Dedifferentiated amniotic fluid mesenchymal stem cell (primary cell): ENCODE measurements around the gene APCDD1L.

Source experiments
- DNase-seq: peaks from one replicate; pipeline ENCODE4 v3.0.0-alpha.2; 2016; ENCODE audit errors: extremely low spot score

The APCDD1L gene

GRCh38 chr20:58466729-58467571 is 48.2 kb downstream of the APCDD1L start:
- no peak for DNase-seq

GRCh38 chr20:58466095-58466708 is 49.0 kb downstream of the APCDD1L start:
- DNase-seq, result no peak

- DNase-seq, result no peak
Measured at GRCh38 chr20:58464838-58465237, 50.4 kb downstream of the APCDD1L start.

- no peak for DNase-seq
Measured at GRCh38 chr20:58463256-58463655, 51.9 kb downstream of the APCDD1L start.

DNA sequence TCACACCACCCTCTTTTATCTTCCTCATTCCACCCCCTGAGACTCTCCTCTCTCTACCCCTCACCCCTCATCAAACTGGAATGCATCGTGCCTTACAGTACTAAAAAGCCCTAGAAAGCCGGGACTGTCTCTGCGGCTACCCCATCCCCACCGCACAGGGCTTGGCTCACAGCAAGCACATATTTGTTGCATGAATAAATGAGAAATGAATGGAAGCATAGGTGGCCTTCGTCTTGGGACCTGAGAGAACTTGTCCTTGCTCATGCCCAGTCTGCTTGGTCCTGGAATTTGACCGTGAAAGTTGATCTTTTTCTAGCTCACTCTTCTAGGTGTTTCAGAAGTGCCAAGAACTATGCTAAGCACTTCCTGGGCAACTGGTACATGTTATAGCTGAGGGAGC is 53.3 kb downstream of the APCDD1L start:
- no peak for DNase-seq

- no peak for DNase-seq
Measured at GRCh38 chr20:58461104-58461503, 54.1 kb downstream of the APCDD1L start.

DNA sequence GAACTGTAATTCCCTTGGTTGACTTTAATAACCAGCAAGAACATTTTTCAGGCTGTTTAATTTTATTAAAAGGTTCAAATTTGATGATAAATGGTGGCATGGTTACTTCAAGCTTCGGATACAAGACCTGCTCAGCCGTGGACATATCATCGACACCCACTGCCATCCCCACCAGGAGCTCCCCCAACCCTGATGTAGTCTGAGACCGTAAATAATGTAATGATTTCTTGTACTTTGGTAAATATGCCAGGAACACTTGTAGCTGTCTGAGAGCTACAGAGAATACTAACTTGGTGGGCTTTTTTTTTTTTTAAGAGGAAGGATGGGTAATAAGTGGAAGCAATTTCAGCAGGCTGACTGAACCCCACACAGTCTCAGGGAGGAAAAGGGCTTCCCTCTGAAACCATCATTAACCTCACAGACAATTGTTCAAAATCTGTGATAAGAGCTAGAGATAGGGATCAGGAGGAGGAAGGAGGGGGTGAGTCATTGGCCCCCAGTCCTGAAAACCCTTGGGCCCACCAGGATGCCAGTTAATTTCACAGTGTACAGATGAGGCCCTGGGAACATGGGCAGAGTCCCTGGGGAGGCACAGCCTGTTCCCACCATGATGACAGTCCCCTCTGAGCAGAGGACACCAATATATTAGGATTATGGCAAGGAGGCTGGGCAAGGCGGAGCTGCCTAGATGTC is 56.0 kb downstream of the APCDD1L start:
- DNase-seq, result no peak

DNA sequence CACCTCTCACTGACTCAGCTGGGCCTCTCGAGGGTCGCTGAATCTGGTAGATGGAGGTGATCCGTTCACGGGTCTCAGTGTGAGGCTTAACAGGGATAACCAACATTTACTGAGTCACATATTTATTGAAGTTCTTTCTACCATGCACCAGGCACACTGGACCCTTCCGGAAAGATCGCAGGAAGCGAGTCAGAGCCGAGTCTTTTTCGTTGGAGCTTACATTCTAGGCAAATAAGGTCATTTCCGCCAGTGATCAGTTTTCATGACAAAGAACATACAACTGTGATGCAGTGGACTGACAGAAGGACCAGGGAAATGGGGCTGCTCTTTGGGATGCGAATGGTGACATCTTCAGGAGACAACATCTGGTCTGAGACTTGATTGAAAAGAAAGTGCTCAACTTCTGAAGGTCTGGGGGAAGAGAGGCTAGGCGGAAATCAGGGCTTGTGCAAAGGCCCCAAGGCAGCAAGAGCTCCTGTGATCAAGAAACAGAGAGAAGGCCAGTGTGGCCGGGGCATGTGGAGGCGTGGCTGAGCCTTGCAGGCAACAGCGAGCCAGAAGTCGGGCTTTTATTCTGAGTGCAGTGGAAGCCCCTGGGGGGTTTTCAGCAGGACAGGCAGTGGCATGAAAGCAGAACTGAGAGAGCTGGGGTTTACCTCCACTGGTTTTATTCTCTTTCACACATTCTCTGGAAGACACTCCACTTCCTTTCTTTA is 56.7 kb downstream of the APCDD1L start:
- DNase-seq, result no peak

- DNase-seq, result no peak
Measured at GRCh38 chr20:58457083-58457695, 58.0 kb downstream of the APCDD1L start.

GRCh38 chr20:58454460-58454859 is 60.7 kb downstream of the APCDD1L start:
- DNase-seq, result no peak

GRCh38 chr20:58453391-58453790 is 61.8 kb downstream of the APCDD1L start:
- DNase-seq, result no peak

DNA sequence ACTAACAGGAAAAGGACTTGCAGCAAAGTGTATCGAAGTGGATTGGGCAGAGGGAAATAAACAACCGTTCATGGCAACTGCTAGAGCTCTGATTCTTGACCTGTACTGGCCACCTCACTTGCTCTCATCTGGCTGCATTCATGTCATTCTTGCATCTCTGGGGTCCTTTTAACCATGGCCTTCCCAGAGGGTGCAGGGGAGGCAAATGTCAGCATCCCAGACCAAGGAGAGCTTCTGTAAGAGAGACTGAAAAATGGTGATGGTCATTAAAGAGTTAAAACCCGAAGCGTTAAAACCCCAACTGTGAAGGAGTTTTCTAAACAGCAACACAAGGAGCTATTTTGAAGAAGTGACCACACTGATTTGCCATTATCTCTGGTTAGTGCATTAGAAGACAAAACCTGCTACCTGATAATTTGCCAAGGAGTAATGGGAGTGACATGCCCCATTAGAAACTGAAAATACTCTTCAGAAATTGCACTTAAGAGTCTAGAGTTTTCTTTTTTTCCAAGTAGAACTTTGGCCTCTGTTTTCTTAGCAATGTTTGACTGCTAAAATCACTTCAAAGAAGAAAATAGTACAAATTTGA is 62.4 kb downstream of the APCDD1L start:
- no peak for DNase-seq

DNA sequence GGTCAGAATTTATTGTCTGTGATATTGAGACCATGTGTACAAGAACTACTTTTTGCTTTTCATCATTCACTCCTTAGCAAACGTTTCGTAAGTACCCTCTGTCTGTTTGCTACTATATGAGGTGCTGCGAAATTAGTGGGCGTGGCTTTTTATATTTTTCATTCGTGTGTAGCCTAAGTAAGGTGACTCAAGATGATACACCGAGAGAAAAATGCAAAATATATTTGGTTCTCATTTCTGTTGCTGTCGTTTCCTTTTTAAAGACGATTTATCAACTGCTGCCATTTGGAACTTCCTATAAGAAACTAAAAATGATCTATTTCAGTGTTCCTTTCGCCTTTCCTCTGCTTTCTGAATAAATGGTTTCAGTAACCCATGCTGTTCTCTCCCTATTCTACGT is 64.9 kb downstream of the APCDD1L start:
- DNase-seq, result no peak

DNA sequence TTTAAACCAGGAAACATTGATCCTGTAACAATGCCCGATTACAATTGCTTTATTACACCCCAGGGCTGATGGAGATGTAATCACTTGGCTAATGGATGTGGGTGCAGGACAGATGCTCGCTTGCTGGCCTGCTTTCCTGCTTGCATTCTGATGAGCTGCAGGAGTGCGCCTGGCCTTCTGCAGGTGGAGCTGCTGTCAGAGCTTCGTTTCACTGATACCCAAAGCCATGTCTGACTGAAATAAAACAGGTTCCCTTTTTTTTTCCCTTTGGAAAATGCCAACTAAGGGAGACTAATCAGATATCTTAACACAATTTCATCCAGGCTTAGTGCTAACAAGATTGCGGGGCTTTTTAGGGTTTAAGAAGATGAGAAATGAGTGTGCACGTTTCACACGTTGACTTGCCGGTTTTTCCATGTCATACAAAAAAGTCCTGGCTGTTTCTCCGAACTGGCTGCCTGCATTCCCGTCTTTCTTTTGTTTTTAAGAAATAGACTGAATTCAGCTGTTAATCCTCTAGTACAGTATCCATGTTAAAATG is 65.4 kb downstream of the APCDD1L start:
- DNase-seq, result no peak

GRCh38 chr20:58448958-58449357 is 66.2 kb downstream of the APCDD1L start:
- no peak for DNase-seq

- DNase-seq, result peak; percentile 49
Measured at GRCh38 chr20:58447511-58448391, 67.4 kb downstream of the APCDD1L start.

GRCh38 chr20:58446960-58447265 is 68.3 kb downstream of the APCDD1L start:
- DNase-seq, result no peak

DNA sequence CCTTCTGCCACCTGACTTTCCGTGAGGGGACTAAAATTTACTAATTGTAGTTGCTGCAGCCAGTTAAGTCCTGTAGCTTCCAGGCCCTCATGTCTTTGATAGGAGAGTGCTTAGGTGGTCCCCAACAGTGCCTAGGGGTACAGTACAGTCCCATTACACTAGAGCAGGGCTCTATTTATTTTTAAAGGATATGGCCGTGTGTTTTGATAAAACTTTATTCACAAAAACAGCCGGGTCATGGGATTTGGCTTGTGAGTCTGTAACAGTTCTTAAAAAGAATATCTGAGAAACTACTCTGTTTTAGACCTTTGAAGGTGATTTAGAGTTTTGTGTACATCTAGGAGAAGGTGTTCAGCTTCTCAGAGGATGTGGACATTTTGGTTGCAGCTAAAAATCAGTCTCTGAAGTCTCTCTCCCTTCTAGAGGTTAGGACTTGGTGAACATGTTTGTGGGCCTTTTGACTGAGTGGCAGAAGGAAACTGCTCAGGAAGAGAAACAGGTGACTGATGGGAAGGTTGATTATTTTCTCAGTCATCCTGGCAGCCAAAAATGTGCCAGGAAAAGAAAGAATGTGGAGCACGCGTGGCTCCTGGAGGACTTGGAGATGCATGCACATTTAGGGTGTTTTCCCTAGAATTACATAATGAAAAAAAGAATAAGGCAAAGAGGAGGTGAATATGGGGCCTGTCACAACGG is 68.8 kb downstream of the APCDD1L start:
- no peak for DNase-seq

DNA sequence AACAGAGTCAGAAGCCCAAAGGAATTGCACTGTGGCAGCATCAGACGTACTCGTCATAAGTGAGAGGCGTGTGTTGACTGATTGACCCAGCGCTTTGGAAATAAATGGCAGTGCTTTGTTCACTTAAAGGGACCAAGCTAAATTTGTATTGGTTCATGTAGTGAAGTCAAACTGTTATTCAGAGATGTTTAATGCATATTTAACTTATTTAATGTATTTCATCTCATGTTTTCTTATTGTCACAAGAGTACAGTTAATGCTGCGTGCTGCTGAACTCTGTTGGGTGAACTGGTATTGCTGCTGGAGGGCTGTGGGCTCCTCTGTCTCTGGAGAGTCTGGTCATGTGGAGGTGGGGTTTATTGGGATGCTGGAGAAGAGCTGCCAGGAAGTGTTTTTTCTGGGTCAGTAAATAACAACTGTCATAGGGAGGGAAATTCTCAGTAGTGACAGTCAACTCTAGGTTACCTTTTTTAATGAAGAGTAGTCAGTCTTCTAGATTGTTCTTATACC is 70.4 kb downstream of the APCDD1L start:
- no peak for DNase-seq
